Hepatocyte (in vitro differentiated cells): ENCODE measurements around the gene GNA14. TPM values are rescaled to one million over a fixed set of nuclear protein-coding genes. Genes with fewer than 3 reads are reported as not detected.

Experiments used
- DNase-seq: peaks from one replicate; pipeline ENCODE4 v3.0.0-alpha.2; 2016; ENCODE audit warnings: low spot score
- H2AFZ ChIP-seq: fragments of 200-600 bp; sonication (generic); 2 replicates; pipeline ENCODE4 v1.6.0; 2016; ENCODE audit warnings: antibody characterized with exemption, mild to moderate bottlenecking
- H3K27ac ChIP-seq: fragments of 200-600 bp; sonication (generic); 2 replicates; pipeline ENCODE4 v1.5.1; 2016; ENCODE audit warnings: mild to moderate bottlenecking
- H3K27me3 ChIP-seq: fragments of 200-600 bp; sonication (generic); 2 replicates; pipeline ENCODE4 v1.6.1; 2016
- H3K36me3 ChIP-seq: fragments of 200-600 bp; sonication (generic); replicated peaks from 2 replicates; pipeline ENCODE4 v1.5.1; 2016; ENCODE audit warnings: low read depth; ENCODE audit not compliant: insufficient read depth
- H3K4me1 ChIP-seq: fragments of 200-600 bp; sonication (generic); 2 replicates; pipeline ENCODE4 v1.5.1; 2016; ENCODE audit warnings: mild to moderate bottlenecking, moderate library complexity; ENCODE audit not compliant: insufficient read depth
- H3K4me2 ChIP-seq: fragments of 200-600 bp; sonication (generic); 2 replicates; pipeline ENCODE4 v1.6.0; 2016
- H3K4me3 ChIP-seq: fragments of 200-600 bp; sonication (generic); 2 replicates; pipeline ENCODE4 v1.5.1; 2016; ENCODE audit warnings: mild to moderate bottlenecking
- H3K79me2 ChIP-seq: fragments of 200-600 bp; sonication (generic); 2 replicates; pipeline ENCODE4 v1.6.0; 2017; ENCODE audit warnings: mild to moderate bottlenecking
- H3K9me2 ChIP-seq: fragments of 200-600 bp; sonication (generic); replicated peaks from 2 replicates; pipeline ENCODE4 v1.6.0; 2017; ENCODE audit warnings: mild to moderate bottlenecking; ENCODE audit not compliant: insufficient read depth
- H3K9me3 ChIP-seq: fragments of 200-600 bp; sonication (generic); 2 replicates; pipeline ENCODE4 v1.5.1; 2016; ENCODE audit warnings: low read depth, mild to moderate bottlenecking
- H4K20me1 ChIP-seq: fragments of 200-600 bp; sonication (generic); 2 replicates; pipeline ENCODE4 v1.6.0; 2016; ENCODE audit warnings: mild to moderate bottlenecking; ENCODE audit not compliant: insufficient read depth, poor library complexity, severe bottlenecking
- EZH2 ChIP-seq: fragments of 200-600 bp; sonication (generic); IDR thresholded peaks from 2 replicates; pipeline ENCODE4 v1.6.1; 2016; ENCODE audit warnings: antibody characterized with exemption, mild to moderate bottlenecking, borderline replicate concordance
- EZH2phosphoT487 ChIP-seq: fragments of 200-600 bp; sonication (generic); IDR thresholded peaks from one replicate; pipeline ENCODE4 v1.6.1; 2018; ENCODE audit warnings: antibody characterized with exemption, mild to moderate bottlenecking, low read depth, moderate library complexity; ENCODE audit not compliant: unreplicated experiment, severe bottlenecking
- WGBS: methylation state at CpG from one replicate; pipeline ENCODE4 v1.1.6; 2016; ENCODE audit warnings: low lambda C conversion rate; ENCODE audit errors: missing lambda C conversion rate; 5-methylcytosine and 5-hydroxymethylcytosine counted together
- polyA plus RNA-seq: library from polyadenylated mRNA; unstranded; fragments of >200 nt; fragmentation: Nextera tagmentation; extraction: Ambion mirVana; gene quantifications from 2 replicates; pipeline ENCODE4 v1.2.1, GENCODE V29; 2016
- total RNA-seq: library from RNA; depleted of rRNA; stranded (reverse); fragments of >200 nt; gene quantifications from 2 replicates; pipeline ENCODE4 v1.2.3, GENCODE V29; 2014
- TF ChIP-seq, protein P1 (sequence below): fragments of 200-600 bp; sonication (generic); IDR thresholded peaks from 2 replicates; pipeline ENCODE4 v1.5.1; 2016; ENCODE audit warnings: antibody characterized with exemption, mild to moderate bottlenecking; ENCODE audit not compliant: poor library complexity

Gene GNA14
- total and polyA plus RNA-seq, 2 experiments from 2014 or later = 1.2 to 3.1 TPM

GRCh38 chr9:77616191-77616590, 31.9 kb downstream of the GNA14 start:
- H2AFZ ChIP-seq = no peak overlapping the region
- H3K4me1 ChIP-seq = no peaks in the 10 kb centered on the region
- 96% methylated on average over 4 of the region's 4 CpGs for WGBS
- no peak for TF ChIP-seq EZH2
- TF ChIP-seq, protein P1, sequence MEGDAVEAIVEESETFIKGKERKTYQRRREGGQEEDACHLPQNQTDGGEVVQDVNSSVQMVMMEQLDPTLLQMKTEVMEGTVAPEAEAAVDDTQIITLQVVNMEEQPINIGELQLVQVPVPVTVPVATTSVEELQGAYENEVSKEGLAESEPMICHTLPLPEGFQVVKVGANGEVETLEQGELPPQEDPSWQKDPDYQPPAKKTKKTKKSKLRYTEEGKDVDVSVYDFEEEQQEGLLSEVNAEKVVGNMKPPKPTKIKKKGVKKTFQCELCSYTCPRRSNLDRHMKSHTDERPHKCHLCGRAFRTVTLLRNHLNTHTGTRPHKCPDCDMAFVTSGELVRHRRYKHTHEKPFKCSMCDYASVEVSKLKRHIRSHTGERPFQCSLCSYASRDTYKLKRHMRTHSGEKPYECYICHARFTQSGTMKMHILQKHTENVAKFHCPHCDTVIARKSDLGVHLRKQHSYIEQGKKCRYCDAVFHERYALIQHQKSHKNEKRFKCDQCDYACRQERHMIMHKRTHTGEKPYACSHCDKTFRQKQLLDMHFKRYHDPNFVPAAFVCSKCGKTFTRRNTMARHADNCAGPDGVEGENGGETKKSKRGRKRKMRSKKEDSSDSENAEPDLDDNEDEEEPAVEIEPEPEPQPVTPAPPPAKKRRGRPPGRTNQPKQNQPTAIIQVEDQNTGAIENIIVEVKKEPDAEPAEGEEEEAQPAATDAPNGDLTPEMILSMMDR = no peak
- TF ChIP-seq EZH2phosphoT487 = no peak
- no peak overlapping the region for H3K4me2 ChIP-seq
- H3K9me2 ChIP-seq = no peaks in the 10 kb centered on the region
- no peaks in the 10 kb centered on the region for H3K9me3 ChIP-seq
- H4K20me1 ChIP-seq = no peaks in the 10 kb centered on the region
- DNase-seq = no peak
- H3K27ac ChIP-seq = no peak overlapping the region
- H3K4me3 ChIP-seq = no peak overlapping the region
- no peaks in the 10 kb centered on the region for H3K79me2 ChIP-seq
- no peaks in the 10 kb centered on the region for H3K36me3 ChIP-seq
- no peaks in the 10 kb centered on the region for H3K27me3 ChIP-seq

GRCh38 chr9:77614645-77615044, 33.5 kb downstream of the GNA14 start:
- no peaks in the 10 kb centered on the region for H3K4me1 ChIP-seq
- TF ChIP-seq, protein P1 = no peak
- TF ChIP-seq EZH2phosphoT487 (no peak), EZH2 (no peak)
- no peaks in the 10 kb centered on the region for H3K9me3 ChIP-seq
- no peak overlapping the region for H3K4me2 ChIP-seq
- no peaks in the 10 kb centered on the region for H3K79me2 ChIP-seq
- DNase-seq = no peak
- 66% methylated on average over 3 of the region's 3 CpGs for WGBS
- no peaks in the 10 kb centered on the region for H3K27me3 ChIP-seq
- no peak overlapping the region for H3K27ac ChIP-seq
- H3K4me3 ChIP-seq = no peak overlapping the region
- H3K9me2 ChIP-seq = no peaks in the 10 kb centered on the region
- no peaks in the 10 kb centered on the region for H4K20me1 ChIP-seq
- H2AFZ ChIP-seq = no peak overlapping the region
- no peaks in the 10 kb centered on the region for H3K36me3 ChIP-seq

DNA sequence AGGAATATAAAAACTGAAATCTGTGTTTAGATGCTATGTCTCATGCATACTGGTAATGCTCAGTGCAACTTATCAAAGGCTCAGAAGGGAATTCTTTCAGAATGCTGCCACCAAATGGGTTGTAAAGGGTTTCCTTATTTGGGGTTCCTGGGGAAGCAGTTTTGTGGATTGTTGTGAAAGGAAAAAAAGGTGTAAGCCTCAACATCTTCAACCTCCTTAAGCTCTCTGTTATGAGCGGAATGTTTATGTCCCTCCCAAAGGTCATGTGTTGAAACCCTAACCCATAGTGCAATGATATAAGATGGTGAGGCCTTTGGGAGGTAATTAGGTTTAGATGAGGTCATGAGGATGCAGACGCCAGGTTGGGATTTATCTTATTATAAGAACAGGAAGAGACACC, 41.6 kb downstream of the GNA14 start:
- no peaks in the 10 kb centered on the region for H3K9me3 ChIP-seq
- H3K27ac ChIP-seq = peak overlapping the region; percentile 10
- 45% methylated on average over 2 of the region's 2 CpGs for WGBS
- no peaks in the 10 kb centered on the region for H3K4me1 ChIP-seq
- H3K27me3 ChIP-seq = no peaks in the 10 kb centered on the region
- H3K9me2 ChIP-seq = no peaks in the 10 kb centered on the region
- H3K4me3 ChIP-seq = no peak overlapping the region
- H4K20me1 ChIP-seq = no peaks in the 10 kb centered on the region
- no peaks in the 10 kb centered on the region for H3K79me2 ChIP-seq
- H3K4me2 ChIP-seq = no peak overlapping the region
- H2AFZ ChIP-seq = no peak overlapping the region
- DNase-seq = no peak
- TF ChIP-seq, protein P1 = no peak
- TF ChIP-seq EZH2phosphoT487 (no peak), EZH2 (no peak)
- H3K36me3 ChIP-seq = no peaks in the 10 kb centered on the region
